Spleen (tissue), 11 donors: ENCODE measurements around the gene EZR. TPM values are rescaled to one million over a fixed set of nuclear protein-coding genes. Genes with fewer than 3 reads are reported as not detected.

Source experiments
- DNase-seq: peaks from one replicate; pipeline ENCODE4 v3.0.0-alpha.2; 2020
- H3K27ac ChIP-seq, 8 donors: fragments of 200-600 bp; sonication (generic) in 7 of 8; 1 replicate in 4 of 8; 2 replicates in 4 of 8; pipeline versions ENCODE4 v1.5.0 to v1.8.0; 2016 to 2021; ENCODE audit warnings: inconsistent platforms in 4 of 8, mild to moderate bottlenecking in 4 of 8, moderate library complexity in 1 of 8
- H3K27me3 ChIP-seq, 7 donors: fragments of 200-600 bp; sonication (generic) in 6 of 7; replicated peaks in 1 of 7; 1 replicate in 4 of 7; 2 replicates in 3 of 7; pipeline versions ENCODE4 v1.5.0 to v1.8.0; 2016 to 2021; ENCODE audit warnings: inconsistent platforms in 3 of 7, mild to moderate bottlenecking in 1 of 7
- H3K36me3 ChIP-seq, 6 donors: fragments of 200-600 bp; sonication (generic) in 5 of 6; 1 replicate in 4 of 6; 2 replicates in 2 of 6; pipeline versions ENCODE4 v1.5.0 to v1.8.0; 2016 to 2021; ENCODE audit warnings: inconsistent platforms in 2 of 6
- H3K4me1 ChIP-seq, 6 donors: fragments of 200-600 bp; sonication (generic) in 5 of 6; 1 replicate in 3 of 6; 2 replicates in 3 of 6; pipeline versions ENCODE4 v1.5.0 to v1.8.0; 2016 to 2021; ENCODE audit warnings: inconsistent platforms in 3 of 6
- H3K4me3 ChIP-seq, 8 donors: fragments of 200-600 bp; sonication (generic) in 7 of 8; 1 replicate in 4 of 8; 2 replicates in 4 of 8; pipeline versions ENCODE4 v1.5.0 to v1.8.0; 2016 to 2021; ENCODE audit warnings: inconsistent platforms in 4 of 8, mild to moderate bottlenecking in 4 of 8, moderate library complexity in 2 of 8
- H3K9me3 ChIP-seq, 8 donors: fragments of 200-600 bp; sonication (generic) in 7 of 8; 1 replicate in 4 of 8; 2 replicates in 4 of 8; pipeline versions ENCODE4 v1.5.0 to v1.8.0; 2016 to 2021; ENCODE audit warnings: inconsistent platforms in 4 of 8
- POLR2A ChIP-seq, 3 donors: fragments of 450-650 bp; IDR thresholded peaks; one replicate each; pipeline ENCODE4 v1.5.1; 2017; ENCODE audit warnings: antibody characterized with exemption in 3 of 3, mild to moderate bottlenecking in 1 of 3
- POLR2AphosphoS5 ChIP-seq, 3 donors: sonication (generic); formaldehyde crosslinking; IDR thresholded peaks; one replicate each; pipeline ENCODE4 v1.5.1; 2017; ENCODE audit warnings: antibody characterized with exemption in 3 of 3
- WGBS, 5 donors: extraction: QIAGEN DNeasy Blood & Tissue Kit in 3 of 5; methylation state at CpG; one replicate each; pipeline versions ENCODE4 v1.1.5 to v1.1.7; 2013 to 2018; 5-methylcytosine and 5-hydroxymethylcytosine counted together
- intact Hi-C: fragments of 100-400 bp; cut with DNase I; formaldehyde crosslinking; loops from one replicate; pipeline ENCODE4 v1.15.0; 2023; ENCODE audit warnings: low total_unique reads
- polyA plus RNA-seq, 3 donors: library from polyadenylated mRNA; stranded (reverse); fragments of 200-250 nt; gene quantifications; one replicate each; pipeline ENCODE4 v1.2.1, GENCODE V29; 2013
- total RNA-seq, 7 donors: library from RNA; depleted of rRNA in 3 of 7; stranded (reverse); fragments of >200 nt in 3 of 7; fragmentation: NEBNext Ultra II Directional in 4 of 7; extraction: Animal tissue kit (Norgen Biotek cat#: 25700) in 4 of 7; gene quantifications; one replicate each; pipeline versions ENCODE4 v1.1.0 to v1.2.1, GENCODE V29; 2016 to 2021
- TF ChIP-seq, protein P1 (sequence below), 11 experiments: fragments of 200-600 bp in 7 of 11; fragments of 450-650 bp in 4 of 11; sonication (generic) in 4 of 11; IDR thresholded peaks in 8 of 11; conservative IDR thresholded peaks in 3 of 11; 1 replicate in 7 of 11; 2 replicates in 4 of 11; pipeline versions ENCODE4 v1.4.0 to v1.8.0; 2016 to 2021; ENCODE audit warnings: antibody characterized with exemption in 11 of 11, inconsistent platforms in 4 of 11, mild to moderate bottlenecking in 1 of 11
- donor health status: healthy with polysubstance abuse.
- donor health status: DM: no; HTN: no; CAD: no; lungs with moderate emphysema.
- donor health status: DM: no; HTN: no; CAD: no.
- donor health status: Bipolar disorder and iron deficiency.
- donor health status: healthy.
- donor health status: DM: no; HTN: no; CAD: no.
- donor health status: DM: yes; HTN: yes; CAD: no.

EZR gene
- total and polyA plus RNA-seq, 10 donors = 78.0 to 153 (median 114) TPM

- Histone ChIP-seq H3K27me3 (no peaks in the 10 kb centered on the region), H3K36me3 (peaks cover 0 to 37% (median 26%) of the 10 kb centered on the region in 6 donors), H3K4me3 (no peak overlapping the region), H3K4me1 (peaks cover 21 to 95% (median 73%) of the 10 kb centered on the region in 6 donors), H3K27ac (peak overlapping the region in 2 of 8 donors; percentile 12 to 36), H3K9me3 (no peaks in the 10 kb centered on the region)
- intact Hi-C loops = no loop called here
- DNase-seq = no peak
- 75 to 83% (median 82%) methylated on average over 5 to 7 of the region's 7 CpGs for WGBS, 5 donors
- TF ChIP-seq POLR2A (IDR thresholded peaks at IDR 0.05) (no peak), POLR2AphosphoS5 (IDR thresholded peaks at IDR 0.05) (no peak)
- TF ChIP-seq, protein P1, sequence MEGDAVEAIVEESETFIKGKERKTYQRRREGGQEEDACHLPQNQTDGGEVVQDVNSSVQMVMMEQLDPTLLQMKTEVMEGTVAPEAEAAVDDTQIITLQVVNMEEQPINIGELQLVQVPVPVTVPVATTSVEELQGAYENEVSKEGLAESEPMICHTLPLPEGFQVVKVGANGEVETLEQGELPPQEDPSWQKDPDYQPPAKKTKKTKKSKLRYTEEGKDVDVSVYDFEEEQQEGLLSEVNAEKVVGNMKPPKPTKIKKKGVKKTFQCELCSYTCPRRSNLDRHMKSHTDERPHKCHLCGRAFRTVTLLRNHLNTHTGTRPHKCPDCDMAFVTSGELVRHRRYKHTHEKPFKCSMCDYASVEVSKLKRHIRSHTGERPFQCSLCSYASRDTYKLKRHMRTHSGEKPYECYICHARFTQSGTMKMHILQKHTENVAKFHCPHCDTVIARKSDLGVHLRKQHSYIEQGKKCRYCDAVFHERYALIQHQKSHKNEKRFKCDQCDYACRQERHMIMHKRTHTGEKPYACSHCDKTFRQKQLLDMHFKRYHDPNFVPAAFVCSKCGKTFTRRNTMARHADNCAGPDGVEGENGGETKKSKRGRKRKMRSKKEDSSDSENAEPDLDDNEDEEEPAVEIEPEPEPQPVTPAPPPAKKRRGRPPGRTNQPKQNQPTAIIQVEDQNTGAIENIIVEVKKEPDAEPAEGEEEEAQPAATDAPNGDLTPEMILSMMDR (IDR thresholded peaks at IDR 0.05 in 8 of 11, conservative IDR thresholded peaks at IDR 0.05 in 3 of 11) = no peak
Observed at GRCh38 chr6:158791274-158791855, 27.8 kb downstream of the EZR start.

GRCh38 chr6:158789115-158789917 lies 29.9 kb downstream of the EZR start:
- WGBS, 5 donors = 45 to 54% (median 52%) methylated on average over 11 of the region's 11 CpGs
- H3K4me3 ChIP-seq = peak overlapping the region in 1 of 8 donors; percentile 6

GRCh38 chr6:158787395-158787794 lies 31.8 kb downstream of the EZR start:
- Histone ChIP-seq H3K4me1 (peaks cover 14 to 56% (median 36%) of the 10 kb centered on the region in 6 donors), H3K27ac (peak overlapping the region in 1 of 8 donors; percentile 20), H3K36me3 (peaks cover 9 to 68% (median 66%) of the 10 kb centered on the region in 6 donors), H3K9me3 (no peaks in the 10 kb centered on the region), H3K4me3 (no peak overlapping the region), H3K27me3 (no peaks in the 10 kb centered on the region)
- WGBS, 5 donors = 79 to 95% (median 81%) methylated on average over 6 of the region's 6 CpGs
- intact Hi-C loops = loop anchor here (10.0 kb wide), 2 partner anchors 63 to 187 kb away; no protein-coding TSS in a partner anchor
- DNase-seq = no peak
- TF ChIP-seq POLR2AphosphoS5 (IDR thresholded peaks at IDR 0.05) (peak in 1 of 3 donors; percentile 28), POLR2A (IDR thresholded peaks at IDR 0.05) (no peak)

More at GRCh38 chr6:158789115-158789917, 29.9 kb downstream of the EZR start:
- Histone ChIP-seq H3K27me3 (no peaks in the 10 kb centered on the region), H3K4me1 (peaks cover 17 to 75% (median 53%) of the 10 kb centered on the region in 6 donors), H3K27ac (peak overlapping the region; percentile 36 to 85 (median 65)), H3K36me3 (peaks cover 6 to 50% (median 46%) of the 10 kb centered on the region in 6 donors), H3K9me3 (no peaks in the 10 kb centered on the region)
- intact Hi-C loops = loop anchor here (10.0 kb wide), 2 partner anchors 65 to 185 kb away; no protein-coding TSS in a partner anchor
- DNase-seq = no peak
- TF ChIP-seq POLR2AphosphoS5 (IDR thresholded peaks at IDR 0.05) (peak in 2 of 3 donors; percentile 64 to 87), POLR2A (IDR thresholded peaks at IDR 0.05) (no peak)
- TF ChIP-seq, protein P1 (IDR thresholded peaks at IDR 0.05 in 8 of 11, conservative IDR thresholded peaks at IDR 0.05 in 3 of 11) = peak in 1 of 11 experiments; percentile 10

- Histone ChIP-seq H3K27me3 (no peaks in the 10 kb centered on the region), H3K27ac (no peak overlapping the region), H3K4me3 (no peak overlapping the region), H3K4me1 (peaks cover 14 to 50% (median 30%) of the 10 kb centered on the region in 6 donors), H3K9me3 (no peaks in the 10 kb centered on the region), H3K36me3 (peaks cover 9 to 75% (median 72%) of the 10 kb centered on the region in 6 donors)
- 84 to 93% (median 86%) methylated on average over 6 of the region's 6 CpGs for WGBS, 5 donors
- no peak for DNase-seq
- intact Hi-C loops = loop anchor here (10.0 kb wide), 2 partner anchors 62 to 188 kb away; no protein-coding TSS in a partner anchor
- TF ChIP-seq, protein P1 (IDR thresholded peaks at IDR 0.05 in 8 of 11, conservative IDR thresholded peaks at IDR 0.05 in 3 of 11) = no peak
- no peak for TF ChIP-seq POLR2AphosphoS5 (IDR thresholded peaks at IDR 0.05)
- TF ChIP-seq POLR2A (IDR thresholded peaks at IDR 0.05) = no peak
Observed at GRCh38 chr6:158786645-158787304, 32.4 kb downstream of the EZR start.
